ENCODE results near the gene BTLA. TPM values are rescaled to one million over a fixed set of nuclear protein-coding genes. Genes with fewer than 3 reads are reported as not detected.
"Not testable (repeated sequence)": the region's sequence is repeated elsewhere in the genome, so short reads cannot be mapped to it uniquely, and the experiment has no call there.

Gene BTLA
- total RNA-seq, 1 donor from 2014 or later, result 0.86 TPM

- Histone ChIP-seq H3K27ac (no peak overlapping the region), H3K36me3 (no peaks in the 10 kb centered on the region), H3K4me3 (no peak overlapping the region), H3K4me1 (no peaks in the 10 kb centered on the region), H3K9me3 (no peaks in the 10 kb centered on the region), H3K27me3 (ENCODE audit: low read depth) (no peaks in the 10 kb centered on the region)
- intact Hi-C loops (cut with DNase I), result no loop called here
- TF ChIP-seq CTCF (IDR thresholded peaks at IDR 0.05), result no peak
- DNase-seq, result no peak
- ATAC-seq, result no peak
These were observed 2.8 kb downstream of the BTLA start for GRCh38 chr3:112496366-112497067.

GRCh38 chr3:112494448-112494767, 4.9 kb downstream of the BTLA start:
- H3K36me3 ChIP-seq; H3K27ac ChIP-seq; DNase-seq; intact Hi-C loops (cut with DNase I); H3K9me3 ChIP-seq; ATAC-seq; H3K27me3 ChIP-seq (ENCODE audit: low read depth); H3K4me1 ChIP-seq; H3K4me3 ChIP-seq: not testable (repeated sequence)

GRCh38 chr3:112492124-112492523, 7.1 kb downstream of the BTLA start:
- no peaks in the 10 kb centered on the region for H3K4me1 ChIP-seq
- H3K9me3 ChIP-seq, result no peaks in the 10 kb centered on the region
- no peak overlapping the region for H3K4me3 ChIP-seq
- intact Hi-C loops (cut with DNase I), result no loop called here
- no peak for DNase-seq
- no peak overlapping the region for H3K27ac ChIP-seq
- ATAC-seq, result no peak
- TF ChIP-seq CTCF (IDR thresholded peaks at IDR 0.05), result no peak
- H3K27me3 ChIP-seq (ENCODE audit: low read depth), result no peaks in the 10 kb centered on the region
- H3K36me3 ChIP-seq, result no peaks in the 10 kb centered on the region

DNA sequence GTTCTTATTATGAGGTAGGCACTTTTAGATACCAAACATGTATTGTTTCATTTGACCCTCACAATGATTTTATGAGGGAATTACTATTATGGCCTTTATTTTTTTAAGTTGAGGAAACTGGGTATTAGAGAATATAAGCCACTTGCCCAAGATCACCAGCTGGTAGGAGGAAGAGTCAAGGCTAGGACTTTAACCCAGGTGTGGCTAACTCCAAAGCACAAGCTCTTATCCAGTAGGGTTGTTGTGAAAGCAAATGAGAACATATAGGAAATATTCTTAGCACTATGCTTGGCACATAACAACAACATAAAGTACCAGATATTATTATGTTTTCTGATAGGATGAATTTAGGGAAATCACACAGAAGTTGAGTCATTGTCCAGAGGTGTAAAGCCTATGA, 7.9 kb downstream of the BTLA start:
- ATAC-seq, result no peak
- no peak for TF ChIP-seq CTCF (IDR thresholded peaks at IDR 0.05)
- no peak for DNase-seq
- Histone ChIP-seq H3K36me3 (no peaks in the 10 kb centered on the region), H3K27me3 (ENCODE audit: low read depth) (no peaks in the 10 kb centered on the region), H3K9me3 (no peaks in the 10 kb centered on the region), H3K27ac (no peak overlapping the region), H3K4me3 (no peak overlapping the region), H3K4me1 (no peaks in the 10 kb centered on the region)
- intact Hi-C loops (cut with DNase I), result no loop called here

DNA sequence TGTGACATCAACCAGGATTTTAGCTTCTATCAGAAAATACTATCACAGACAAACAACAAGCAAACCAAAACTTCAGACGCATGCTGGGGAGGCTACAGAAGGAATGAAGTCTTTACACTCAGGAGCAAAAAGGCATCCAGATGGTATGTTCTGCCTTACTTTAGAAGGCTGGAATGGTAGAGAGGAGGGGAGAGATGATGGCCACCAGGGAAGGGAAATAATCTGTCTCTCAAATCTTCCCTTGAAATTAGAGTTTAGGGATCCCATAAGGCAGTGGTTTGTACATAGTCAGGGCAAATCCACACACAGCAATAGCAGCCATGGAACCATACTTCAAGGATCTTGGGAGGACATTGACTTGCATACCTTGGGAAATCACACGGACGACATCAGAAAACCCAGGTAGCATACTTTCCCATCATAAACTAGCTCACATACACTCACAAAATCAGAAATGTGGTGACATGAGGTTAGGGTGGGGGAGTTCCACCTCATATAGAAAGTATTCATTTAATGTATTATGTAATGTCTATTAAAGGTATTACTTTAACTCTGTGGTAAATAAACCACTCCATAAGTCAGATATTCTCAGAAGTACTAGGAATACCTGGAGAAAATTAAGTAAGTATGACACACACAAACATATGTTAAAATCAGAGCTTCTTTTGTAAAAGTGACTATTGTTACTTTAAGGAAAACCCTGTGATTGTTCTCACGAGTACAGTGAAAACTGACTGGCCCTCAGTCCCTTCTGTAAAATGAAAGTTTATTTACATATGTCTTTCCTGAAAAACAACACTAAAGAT, 9.4 kb downstream of the BTLA start:
- no peak for DNase-seq
- Histone ChIP-seq H3K27ac (no peak overlapping the region), H3K9me3 (no peaks in the 10 kb centered on the region), H3K4me1 (no peaks in the 10 kb centered on the region), H3K36me3 (no peaks in the 10 kb centered on the region), H3K27me3 (ENCODE audit: low read depth) (no peaks in the 10 kb centered on the region), H3K4me3 (no peak overlapping the region)
- no peak for ATAC-seq
- intact Hi-C loops (cut with DNase I), result no loop called here
- no peak for TF ChIP-seq CTCF (IDR thresholded peaks at IDR 0.05)

- no peaks in the 10 kb centered on the region for H3K36me3 ChIP-seq
- no peak for ATAC-seq
- H3K27ac ChIP-seq, result no peak overlapping the region
- H3K4me3 ChIP-seq, result no peak overlapping the region
- H3K27me3 ChIP-seq (ENCODE audit: low read depth), result no peaks in the 10 kb centered on the region
- no peaks in the 10 kb centered on the region for H3K4me1 ChIP-seq
- intact Hi-C loops (cut with DNase I), result no loop called here
- TF ChIP-seq CTCF (IDR thresholded peaks at IDR 0.05), result no peak
- DNase-seq, result no peak
- no peaks in the 10 kb centered on the region for H3K9me3 ChIP-seq
These were observed 12.3 kb downstream of the BTLA start for GRCh38 chr3:112486811-112487505.
